Astrocyte (in vitro differentiated cells and primary cell): Measurements from ENCODE around the gene GREB1L.

Experiments
- EZH2 ChIP-seq: IDR thresholded peaks from 2 replicates; pipeline ENCODE4 v1.6.1; 2012; ENCODE audit warnings: mild to moderate bottlenecking, low read length, inconsistent platforms; ENCODE audit not compliant: insufficient read depth
- TF ChIP-seq, protein P1 (sequence below): IDR thresholded peaks from 2 replicates; pipeline ENCODE4 v1.5.1; 2011; ENCODE audit warnings: low read depth, mild to moderate bottlenecking, inconsistent platforms, low read length, moderate library complexity; ENCODE audit not compliant: insufficient read depth

DNA sequence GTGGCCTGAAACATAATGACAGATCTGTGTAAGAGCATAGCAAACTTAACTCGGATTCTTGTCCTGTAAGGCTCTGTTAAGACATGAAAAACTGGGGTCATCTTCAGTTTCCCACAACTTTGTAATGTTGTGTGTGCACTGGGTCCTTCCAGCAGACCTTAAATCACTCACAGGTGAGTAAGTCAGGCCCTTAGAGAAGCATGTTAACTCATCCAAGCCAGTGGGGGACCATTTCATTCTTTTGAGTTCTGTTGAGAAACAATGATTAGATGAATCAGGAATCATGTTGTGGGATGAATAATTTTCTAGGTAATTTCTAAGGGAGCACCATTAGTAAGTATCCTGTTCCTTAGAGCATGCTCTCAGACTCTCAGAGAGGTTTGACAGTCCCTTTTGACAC lies 191.4 kb downstream of the GREB1L start:
- TF ChIP-seq EZH2, result no peak
- TF ChIP-seq, protein P1, sequence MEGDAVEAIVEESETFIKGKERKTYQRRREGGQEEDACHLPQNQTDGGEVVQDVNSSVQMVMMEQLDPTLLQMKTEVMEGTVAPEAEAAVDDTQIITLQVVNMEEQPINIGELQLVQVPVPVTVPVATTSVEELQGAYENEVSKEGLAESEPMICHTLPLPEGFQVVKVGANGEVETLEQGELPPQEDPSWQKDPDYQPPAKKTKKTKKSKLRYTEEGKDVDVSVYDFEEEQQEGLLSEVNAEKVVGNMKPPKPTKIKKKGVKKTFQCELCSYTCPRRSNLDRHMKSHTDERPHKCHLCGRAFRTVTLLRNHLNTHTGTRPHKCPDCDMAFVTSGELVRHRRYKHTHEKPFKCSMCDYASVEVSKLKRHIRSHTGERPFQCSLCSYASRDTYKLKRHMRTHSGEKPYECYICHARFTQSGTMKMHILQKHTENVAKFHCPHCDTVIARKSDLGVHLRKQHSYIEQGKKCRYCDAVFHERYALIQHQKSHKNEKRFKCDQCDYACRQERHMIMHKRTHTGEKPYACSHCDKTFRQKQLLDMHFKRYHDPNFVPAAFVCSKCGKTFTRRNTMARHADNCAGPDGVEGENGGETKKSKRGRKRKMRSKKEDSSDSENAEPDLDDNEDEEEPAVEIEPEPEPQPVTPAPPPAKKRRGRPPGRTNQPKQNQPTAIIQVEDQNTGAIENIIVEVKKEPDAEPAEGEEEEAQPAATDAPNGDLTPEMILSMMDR, result no peak
